ENCODE results near the gene TESK2.

GRCh38 chr1:45491487-45492260 lies 711 bp upstream of the TESK2 start:
- no peak for TF ChIP-seq ZC3H10 (CRISPR knock-in tag; IDR thresholded peaks at IDR 0.05)
- no peak for TF ChIP-seq ZNF8 (CRISPR knock-in tag; IDR thresholded peaks at IDR 0.05)
- TF ChIP-seq ZFP3 (CRISPR knock-in tag; IDR thresholded peaks at IDR 0.05): no peak
- TF ChIP-seq, protein P1, sequence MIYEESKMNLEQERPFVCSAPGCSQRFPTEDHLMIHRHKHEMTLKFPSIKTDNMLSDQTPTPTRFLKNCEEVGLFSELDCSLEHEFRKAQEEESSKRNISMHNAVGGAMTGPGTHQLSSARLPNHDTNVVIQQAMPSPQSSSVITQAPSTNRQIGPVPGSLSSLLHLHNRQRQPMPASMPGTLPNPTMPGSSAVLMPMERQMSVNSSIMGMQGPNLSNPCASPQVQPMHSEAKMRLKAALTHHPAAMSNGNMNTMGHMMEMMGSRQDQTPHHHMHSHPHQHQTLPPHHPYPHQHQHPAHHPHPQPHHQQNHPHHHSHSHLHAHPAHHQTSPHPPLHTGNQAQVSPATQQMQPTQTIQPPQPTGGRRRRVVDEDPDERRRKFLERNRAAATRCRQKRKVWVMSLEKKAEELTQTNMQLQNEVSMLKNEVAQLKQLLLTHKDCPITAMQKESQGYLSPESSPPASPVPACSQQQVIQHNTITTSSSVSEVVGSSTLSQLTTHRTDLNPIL (CRISPR knock-in tag; IDR thresholded peaks at IDR 0.05; ENCODE audit: low read depth): no peak
- no peak for TF ChIP-seq PPARA (CRISPR knock-in tag; IDR thresholded peaks at IDR 0.05; ENCODE audit: borderline replicate concordance)
- TF ChIP-seq ZNF70 (CRISPR knock-in tag; IDR thresholded peaks at IDR 0.05): no peak
